T-helper 22 cell (primary cell): Measurements from ENCODE around the gene PRSS8.
"Not testable (repeated sequence)": the region's sequence is repeated elsewhere in the genome, so short reads cannot be mapped to it uniquely, and the experiment has no call there.

ENCODE experiments used
- DNase-seq: peaks from one replicate; pipeline ENCODE4 v3.0.0-alpha.2; 2020; ENCODE audit warnings: low read depth

The PRSS8 gene

DNA sequence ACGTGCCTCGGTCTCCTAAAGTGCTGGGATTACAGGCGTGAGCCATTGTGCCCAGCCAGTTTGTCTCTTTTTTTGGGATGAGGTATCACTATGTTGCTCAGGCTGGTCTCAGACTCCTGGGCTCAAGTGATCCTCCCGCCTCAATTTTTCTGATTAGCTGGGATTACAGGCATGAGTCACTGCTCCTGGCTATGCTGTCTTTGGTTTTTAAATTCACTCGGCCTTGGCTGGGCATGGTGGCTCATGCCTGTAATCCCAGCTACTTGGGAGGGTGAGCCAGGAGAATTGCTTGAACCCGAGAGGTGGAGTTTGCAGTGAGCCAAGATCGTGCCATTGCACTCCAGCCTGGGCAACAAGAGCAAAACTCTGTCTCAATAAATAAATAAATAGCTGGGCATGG is 8.9 kb upstream of the PRSS8 start:
- not testable (repeated sequence) for DNase-seq

DNA sequence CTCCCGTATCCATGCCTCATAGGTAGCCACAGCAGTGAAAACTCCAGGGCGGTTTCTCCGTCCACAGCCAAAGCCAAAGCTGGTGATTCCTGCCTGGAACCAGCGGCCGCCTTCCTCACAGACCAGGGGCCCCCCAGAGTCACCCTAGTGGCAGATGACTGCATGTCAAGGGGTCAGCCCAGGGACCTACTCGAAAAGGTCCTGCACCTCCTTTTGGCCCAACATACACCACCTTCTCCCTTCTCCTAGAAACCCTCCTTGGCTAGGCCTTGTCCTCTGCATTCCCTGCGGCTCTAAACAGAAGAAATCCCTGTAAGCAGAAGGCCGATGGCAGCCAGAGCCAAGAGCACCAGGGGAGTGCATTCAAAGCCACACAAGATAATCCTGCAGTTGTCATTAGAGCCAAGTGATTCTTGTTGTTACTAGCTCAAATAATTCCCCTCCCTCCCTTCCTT is 8.2 kb upstream of the PRSS8 start:
- DNase-seq: no peak

DNA sequence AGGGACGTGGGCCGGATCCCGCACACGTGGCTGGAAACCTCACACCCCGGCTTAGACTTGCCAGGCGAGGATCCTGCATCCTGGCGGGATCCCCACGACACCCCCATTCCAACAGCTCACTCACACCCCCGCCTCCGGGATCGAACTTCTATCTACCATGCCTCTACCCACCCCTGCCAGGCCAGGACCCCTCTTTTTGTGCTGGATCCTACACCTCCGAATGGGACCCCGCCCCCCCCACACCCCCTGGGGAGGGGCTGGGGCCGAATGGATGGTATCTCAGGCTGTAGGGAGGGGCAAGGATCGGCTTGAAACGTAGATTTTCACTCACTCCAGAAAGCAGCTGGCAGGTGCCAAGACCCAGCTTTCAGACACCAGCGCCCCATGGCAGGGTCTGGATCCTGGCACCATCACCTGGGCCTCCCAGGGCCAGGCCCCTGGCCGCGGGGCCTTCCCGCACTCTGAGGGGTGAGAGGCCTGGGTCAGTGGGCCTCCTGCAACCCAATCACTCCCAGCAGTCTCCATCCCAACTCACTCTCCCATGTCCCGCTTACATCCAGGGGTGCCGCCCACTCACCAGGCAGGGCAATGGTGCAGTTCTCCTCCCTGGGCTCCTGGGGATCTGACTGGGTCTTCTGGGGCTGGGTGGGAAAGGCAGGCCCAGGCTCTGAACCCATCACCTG is 7.6 kb upstream of the PRSS8 start:
- DNase-seq: no peak

DNA sequence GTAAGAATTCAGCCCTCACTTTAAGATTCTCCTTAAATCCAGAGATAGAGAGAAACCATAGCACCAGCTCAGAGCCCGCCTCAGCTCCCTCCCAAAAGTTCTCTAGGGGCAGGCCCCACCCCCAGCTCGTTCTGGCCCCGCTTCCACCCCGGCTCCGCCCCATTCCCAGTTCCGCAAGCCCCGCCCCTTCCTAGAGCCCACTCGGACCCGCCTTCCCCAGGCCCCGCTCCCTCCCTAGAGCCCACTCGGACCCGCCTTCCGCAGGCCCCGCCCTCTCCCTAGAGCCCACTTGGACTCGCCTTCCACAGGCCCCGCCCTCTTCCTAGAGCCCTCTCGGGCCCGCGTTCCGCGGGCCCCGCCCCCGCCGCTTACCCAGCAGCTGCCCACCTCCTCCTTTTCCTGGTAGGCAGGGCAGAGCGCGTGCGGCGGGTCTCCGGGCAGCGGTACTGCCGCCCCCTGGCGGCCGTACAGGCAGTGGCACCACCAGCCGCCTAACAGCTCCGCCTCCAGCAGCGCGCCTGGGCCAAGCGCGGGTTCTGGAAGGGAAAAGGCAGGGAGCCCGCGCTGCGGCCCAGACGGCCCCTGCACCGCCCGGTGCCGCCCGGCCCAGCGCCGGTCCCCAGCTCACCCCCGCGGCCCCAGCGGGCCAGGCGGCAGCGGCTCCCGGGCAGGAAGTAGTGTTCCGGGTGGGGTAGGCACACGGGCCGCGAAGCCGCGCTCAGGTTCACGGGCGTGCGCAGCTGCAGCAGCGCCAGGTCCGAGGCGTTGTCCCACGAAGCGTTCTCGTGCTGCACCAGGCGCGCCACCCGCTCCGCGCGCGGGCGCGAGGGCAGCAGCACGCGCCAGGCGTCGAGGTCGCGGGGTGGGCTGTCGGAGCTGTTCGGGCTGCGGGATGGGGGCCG is 6.8 kb upstream of the PRSS8 start:
- peak; percentile 95 for DNase-seq

DNA sequence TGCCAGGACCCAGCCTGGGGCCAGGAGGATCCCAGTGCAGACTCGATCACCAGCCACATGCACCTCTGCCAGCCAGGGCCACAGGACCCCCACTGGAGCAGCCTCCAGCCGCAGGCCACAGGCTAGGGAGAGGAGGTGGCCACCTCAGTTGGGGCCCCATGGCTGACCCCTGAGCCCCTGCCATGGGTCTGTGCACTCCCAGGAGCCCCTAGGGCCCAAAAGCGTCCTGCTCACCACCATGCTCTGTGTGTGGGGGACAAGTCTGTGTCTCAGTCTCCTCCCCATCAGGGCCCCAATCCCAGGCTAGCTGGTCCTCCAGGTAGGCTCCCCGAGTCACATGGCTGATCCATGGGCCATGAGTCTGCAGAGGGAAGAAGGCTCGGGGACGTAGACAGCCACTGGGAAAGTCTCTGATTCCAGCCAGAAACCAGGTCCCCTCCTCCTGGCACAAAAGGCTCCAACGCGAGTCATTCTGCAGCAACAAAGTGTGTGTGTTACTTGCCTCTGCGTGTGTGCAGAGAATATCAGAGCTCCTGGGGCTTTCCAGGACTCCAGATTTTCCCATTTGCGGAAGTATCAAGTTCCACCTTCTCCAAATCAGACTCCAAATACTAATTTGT is 6.1 kb upstream of the PRSS8 start:
- no peak for DNase-seq

DNA sequence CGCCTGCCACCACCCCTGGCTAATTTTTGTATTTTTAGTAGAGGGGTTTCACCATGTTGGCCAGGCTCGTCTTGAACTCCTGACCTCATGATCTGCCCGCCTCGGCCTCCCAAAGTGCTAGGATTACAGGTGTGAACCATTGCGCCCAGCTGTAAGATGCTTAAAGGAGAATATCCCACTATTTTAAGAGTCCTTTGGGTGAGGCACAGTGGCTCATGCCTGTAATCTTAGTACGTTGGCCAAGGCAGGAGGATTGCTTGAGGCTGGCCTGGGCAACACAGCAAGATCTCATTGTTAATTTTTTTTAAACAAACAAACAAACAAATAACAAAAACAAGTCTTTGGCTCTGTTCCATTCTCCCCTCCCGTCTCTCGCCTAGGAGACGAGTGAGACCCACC is 5.5 kb upstream of the PRSS8 start:
- DNase-seq: not testable (repeated sequence)

DNA sequence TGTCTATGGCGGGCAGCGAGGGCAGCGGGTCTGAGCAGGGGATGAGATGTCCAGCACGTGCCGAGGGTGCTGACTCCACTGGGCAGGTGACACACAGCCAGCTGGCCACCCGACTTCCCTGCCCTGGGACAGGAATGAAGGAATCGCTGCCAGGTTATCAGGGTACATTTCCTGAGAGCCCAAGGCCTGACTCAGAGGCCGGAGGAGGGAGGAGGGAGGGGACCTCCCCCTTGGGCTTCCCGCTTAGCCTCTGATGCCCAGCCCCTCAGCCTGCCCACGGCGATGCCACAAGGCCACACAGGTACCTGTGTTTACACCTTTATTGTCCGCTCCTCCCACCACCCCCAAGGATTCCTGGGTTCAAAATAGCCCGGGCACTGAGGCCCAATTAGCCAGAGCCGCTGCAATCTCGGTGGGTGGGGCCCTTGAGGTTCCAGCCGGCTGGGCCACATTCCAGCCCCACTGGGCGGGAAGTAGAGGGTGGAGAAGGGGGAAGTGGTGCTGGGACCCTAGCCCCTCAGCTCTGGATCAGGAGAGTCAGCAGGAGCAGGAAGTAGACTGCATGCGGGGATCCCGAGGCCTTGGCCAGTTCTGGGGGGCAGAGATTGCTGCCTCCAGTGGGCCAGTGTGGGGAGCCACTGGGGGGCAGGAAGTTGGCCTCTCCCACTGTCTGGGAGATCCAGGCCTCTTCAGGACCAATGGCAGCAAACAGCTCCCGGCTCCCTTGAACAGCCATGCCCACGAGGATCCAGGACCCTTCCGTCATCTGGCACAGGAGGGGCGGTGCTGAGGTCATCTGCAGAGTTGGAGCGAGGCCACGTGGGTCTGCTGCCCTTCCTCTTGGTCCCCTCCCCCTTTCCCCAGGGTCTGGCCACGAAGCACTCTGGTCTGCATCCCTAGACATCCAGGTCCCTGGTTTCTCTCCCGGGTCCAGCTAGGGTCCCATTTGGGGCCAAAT is 3.4 kb upstream of the PRSS8 start:
- DNase-seq: no peak

DNA sequence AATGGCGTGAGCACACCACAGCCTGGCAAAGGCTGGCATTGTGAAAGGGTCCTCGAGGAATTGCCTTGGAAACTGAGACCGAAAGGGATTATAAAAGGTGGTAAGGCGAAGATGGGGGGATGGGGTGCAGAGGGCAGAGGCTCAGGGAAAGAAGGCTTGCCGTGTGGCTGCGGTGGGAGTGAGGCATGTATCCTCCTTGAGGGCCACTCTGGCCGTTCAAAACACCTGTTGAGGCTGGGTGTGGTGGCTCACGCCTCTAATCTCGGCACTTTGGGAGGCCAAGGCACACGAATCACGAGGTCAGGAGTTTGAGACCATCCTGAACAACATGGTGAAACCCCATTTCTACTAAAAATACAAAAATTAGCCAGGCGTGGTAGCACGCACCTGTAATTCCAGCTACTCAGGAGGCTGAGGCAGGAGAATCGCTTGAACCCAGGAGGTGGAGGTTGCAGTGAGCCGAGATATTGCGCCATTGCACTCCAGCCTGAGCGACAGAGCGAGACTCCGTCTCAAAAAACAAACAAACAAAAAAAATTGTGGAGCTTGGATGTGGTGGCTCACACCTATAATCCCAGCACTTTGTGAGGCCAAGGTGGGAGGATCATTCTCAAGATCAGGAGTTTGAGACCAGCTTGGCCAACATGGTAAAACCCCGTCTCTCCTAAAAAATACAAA is 1.4 kb upstream of the PRSS8 start:
- DNase-seq: not testable (repeated sequence)

DNA sequence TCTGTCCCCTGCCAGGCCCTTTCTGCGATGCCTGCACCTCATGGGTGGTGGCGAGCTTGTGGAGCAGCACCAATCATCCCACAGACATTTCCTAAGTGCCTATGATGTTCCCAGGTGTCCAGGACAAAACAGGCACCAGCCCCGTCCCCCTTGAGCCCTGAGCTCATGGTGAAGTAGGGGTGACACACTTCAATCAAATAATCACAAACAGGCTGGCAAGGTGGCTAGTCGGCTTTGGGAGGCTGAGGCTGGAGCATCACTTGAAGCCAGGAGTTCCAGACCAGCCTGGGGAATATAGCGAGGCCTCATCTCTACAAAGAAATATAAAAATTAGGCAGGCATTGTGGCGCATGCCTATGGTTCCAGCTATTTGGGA is 748 bp upstream of the PRSS8 start:
- no peak for DNase-seq

DNA sequence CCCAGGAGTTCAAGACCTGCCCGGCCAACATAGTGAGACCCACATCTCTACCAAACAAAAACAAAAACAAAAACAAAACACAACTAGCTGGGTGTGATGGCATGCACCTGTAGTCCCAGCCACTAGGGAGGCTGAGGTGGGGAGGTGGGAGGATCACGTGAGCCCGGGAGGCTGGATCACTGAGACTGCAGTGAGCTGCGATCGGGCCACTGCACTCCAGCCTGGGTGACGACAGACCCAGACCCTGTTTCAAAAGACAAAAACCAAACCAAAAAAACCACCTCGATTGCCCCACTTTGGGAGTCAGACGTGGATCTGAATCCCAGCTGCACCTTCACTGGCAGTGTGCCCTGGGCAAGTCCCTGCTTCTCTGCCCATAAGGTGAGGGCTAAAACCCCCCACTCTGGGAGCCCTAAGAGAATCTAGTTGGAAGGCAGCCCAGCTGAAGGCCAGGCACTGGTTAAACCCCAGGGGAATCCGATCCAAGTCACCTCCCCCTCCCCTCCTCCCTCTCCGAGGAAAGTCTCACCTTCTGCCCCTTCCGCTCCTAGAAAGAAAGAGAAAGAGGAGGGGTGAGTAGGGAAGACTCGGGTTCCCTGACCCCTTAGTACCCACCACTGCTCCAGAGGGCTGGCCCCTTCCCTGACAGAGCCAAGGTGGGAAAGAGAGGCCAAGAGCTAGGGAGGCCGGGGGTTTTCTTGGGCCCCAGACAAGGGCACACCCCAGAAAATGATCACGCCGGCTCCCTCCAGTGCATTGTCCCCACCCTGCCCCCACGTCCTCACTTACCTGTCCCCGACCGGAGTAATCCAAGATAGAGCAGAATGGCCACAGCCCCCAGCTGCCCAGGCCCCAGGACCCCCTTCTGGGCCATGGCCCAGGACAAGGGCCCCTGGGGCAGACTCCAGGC is 647 bp downstream of the PRSS8 start:
- DNase-seq: no peak

DNA sequence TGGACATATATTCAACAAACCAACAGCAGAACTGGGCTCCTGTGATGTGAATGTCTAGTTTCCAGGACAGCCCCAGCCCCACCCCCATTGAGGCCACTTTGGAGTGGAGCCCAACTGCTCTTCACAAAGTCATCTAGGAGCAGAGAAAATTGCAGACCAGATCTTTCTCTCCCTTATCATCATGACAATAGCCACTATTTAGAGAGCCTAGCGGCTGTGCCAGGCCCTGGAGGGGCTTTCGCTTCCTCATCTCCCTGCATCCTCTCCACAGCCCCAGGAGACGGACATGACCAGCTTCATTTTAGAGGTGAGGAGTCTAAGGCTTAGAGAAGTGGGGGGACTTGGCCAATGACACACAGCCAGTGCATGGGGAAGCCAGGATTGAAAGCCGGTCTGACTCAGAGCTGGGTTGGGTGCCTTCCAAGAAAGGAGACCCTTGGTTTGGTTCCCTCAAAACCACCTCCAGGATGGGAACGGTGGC is 1.4 kb downstream of the PRSS8 start:
- DNase-seq: no peak

DNA sequence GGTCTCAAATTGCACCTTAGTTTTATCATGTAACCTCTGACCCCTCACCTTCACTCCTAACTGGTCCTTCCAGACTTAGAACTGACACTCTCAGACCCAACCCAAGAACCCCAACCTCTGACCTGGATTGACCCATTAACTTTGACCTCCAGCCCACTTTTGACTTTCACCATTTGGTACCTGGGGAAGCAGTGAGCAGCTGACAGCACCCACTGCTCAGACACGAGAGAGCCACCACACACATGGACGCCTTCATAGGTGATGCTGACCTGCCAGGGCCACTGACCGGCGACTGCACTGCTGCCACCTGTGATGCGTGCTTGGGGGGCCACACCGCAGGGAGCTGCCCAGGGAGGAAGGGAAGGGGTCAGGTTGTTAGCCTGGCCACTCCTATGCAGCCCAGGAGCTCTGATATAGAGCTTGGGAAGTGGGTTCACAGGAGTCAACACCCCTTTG is 2.5 kb downstream of the PRSS8 start:
- DNase-seq: no peak

DNA sequence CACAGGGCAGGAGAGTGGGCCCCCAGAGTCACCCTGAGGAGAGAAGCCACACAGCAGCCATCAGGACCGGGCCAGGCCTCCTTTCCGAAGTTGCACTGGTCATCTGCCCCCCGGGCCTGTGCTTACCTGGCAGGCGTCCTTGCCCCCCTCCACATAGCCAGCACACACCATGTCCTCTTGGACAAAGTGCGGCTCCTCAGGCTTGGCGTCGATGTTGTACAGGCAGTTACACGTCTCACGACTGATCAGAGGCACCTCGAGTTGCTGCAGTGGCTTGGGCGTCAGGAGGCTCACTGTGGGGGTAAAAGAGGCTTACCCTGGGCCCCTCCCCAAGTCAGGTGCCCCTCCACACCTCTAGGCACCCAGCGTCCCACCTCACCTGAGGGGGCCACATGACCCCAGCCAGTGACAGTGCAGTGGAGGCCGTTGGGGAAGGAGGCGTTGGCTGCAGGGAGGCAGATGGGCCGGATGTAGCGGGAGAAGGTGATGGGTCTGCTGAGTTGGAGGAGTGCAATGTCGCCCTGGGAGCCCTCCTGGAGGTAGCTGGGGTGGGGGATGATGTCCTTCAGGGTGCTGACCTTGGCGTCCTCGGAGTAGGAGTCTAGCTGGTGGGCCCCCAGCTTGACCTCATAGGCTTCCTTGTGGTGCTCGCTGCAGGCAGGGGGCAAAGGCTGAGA is 3.1 kb downstream of the PRSS8 start:
- no peak for DNase-seq

DNA sequence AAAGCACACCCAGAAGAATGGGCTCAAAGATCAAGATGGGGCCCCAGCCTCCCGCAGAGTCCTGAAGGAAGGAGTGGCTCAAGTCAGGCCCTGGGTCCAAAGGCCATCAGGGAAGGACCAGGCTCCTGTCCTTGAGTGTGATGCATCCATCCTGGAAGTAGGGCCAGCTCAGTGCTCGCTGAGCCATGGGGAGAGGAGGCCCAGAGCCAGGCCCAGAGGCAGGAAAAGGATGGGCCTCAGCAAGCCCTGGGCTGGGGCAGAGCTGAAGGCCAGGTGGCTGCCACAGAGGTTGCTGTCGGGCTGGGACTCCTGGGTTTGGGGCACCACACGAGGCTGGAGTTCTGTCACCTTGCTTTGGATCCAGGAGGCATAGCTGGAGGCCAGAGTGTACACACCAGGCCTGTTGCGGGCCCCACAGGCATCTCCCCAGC is 3.7 kb downstream of the PRSS8 start:
- DNase-seq: no peak

DNA sequence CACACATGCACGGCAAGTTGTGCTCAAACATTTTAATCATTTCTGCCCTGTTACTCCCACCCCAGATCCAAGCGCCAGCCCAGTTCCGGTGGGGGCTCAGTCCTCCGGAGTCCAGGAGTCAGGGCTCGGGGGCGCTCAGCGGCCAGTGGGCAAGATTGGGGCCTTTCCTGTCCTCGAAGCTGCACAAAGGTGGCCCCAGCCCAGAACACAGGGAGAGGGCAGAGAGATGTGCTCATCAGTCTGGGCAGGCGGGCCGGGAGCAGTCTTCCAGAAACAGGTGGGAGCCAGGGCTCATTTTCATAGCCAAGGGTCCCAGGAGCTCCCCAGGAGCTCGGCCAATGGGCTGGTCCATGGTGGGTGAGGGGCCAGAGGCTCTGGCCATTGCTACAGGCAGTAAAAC is 4.1 kb downstream of the PRSS8 start:
- DNase-seq: no peak

DNA sequence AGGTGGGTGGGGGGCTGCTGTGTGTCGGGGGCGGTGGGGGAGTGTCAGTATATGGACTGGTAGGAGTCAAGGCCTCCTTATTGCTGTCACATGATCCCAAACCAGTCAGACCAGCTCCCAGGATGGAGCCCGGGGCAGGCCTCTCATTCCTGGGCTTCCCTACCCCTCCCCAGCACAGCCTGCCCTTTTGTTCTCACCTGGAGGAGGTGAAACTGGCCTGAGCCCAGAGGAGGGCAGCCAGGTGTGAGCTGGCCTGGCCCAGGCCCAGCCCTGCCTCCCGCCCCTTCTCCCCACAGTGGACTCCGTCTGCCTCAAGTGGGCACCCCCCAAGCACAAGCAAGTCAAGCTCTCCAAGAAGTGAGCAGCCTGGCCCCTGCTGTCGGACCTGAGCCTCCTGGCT is 4.6 kb downstream of the PRSS8 start:
- DNase-seq: no peak

DNA sequence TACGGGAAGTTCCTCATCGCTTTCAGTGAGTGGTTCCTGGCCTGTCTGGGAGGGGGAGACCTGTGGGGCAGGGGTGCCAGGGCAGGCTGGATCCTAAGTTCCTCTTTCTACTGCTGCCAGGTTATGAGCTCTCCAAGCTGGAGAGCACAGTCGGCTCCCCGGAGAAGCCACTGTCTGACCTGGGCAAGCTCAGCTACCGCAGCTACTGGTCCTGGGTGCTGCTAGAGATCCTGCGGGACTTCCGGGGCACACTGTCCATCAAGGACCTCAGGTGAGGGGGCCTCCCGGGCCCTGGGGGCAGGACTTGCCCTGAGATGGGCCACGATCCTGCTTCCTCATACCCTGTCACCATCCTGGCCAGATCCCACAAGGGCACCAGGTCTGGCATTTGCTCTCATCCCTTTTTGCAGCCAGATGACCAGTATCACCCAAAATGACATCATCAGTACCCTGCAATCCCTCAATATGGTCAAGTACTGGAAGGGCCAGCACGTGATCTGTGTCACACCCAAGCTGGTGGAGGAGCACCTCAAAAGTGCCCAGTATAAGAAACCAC is 5.1 kb downstream of the PRSS8 start:
- DNase-seq: no peak

DNA sequence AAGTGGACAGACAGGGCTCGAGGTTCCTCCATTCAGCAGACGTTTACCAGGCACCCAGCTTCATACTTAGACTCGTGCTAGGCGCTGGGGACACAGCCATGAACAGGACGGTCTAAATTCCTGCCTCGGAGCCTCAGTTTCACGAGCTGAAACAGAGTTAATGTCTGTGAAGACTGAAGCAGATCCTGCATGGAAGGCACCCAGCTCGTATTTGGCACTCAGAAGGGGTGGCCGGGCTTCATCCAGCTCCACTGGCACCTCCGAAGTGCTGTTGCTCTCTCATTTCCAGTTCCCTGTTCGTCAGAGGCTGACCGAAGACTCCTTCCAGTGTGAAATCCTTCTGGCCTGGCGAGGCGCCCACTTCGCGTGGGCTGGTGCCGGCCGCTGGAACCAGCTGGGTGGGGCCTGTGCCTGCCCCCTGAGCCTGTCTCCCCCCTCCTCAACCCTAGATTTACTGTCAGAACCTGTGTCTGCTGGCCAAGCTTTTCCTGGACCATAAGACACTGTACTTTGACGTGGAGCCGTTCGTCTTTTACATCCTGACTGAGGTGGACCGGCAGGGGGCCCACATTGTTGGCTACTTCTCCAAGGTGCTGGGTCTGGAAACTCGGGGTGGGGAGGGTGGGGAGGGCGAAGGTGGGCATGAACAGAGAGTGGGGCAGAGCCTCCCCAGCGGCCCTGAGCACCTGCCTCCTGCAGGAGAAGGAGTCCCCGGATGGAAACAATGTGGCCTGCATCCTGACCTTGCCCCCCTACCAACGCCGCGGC is 5.8 kb downstream of the PRSS8 start:
- no peak for DNase-seq
